Spleen (tissue), 7 donors: ENCODE measurements around the gene PHTF1.

Experiments
- CTCF ChIP-seq, 11 experiments: fragments of 200-600 bp in 7 of 11; fragments of 450-650 bp in 4 of 11; sonication (generic) in 4 of 11; IDR thresholded peaks in 8 of 11; conservative IDR thresholded peaks in 3 of 11; 1 replicate in 7 of 11; 2 replicates in 4 of 11; pipeline versions ENCODE4 v1.4.0 to v1.8.0; 2016 to 2021; ENCODE audit warnings: antibody characterized with exemption in 11 of 11, inconsistent platforms in 4 of 11, mild to moderate bottlenecking in 1 of 11
- POLR2A ChIP-seq, 3 donors: fragments of 450-650 bp; IDR thresholded peaks; one replicate each; pipeline ENCODE4 v1.5.1; 2017; ENCODE audit warnings: antibody characterized with exemption in 3 of 3, mild to moderate bottlenecking in 1 of 3
- donor health status: DM: no; HTN: no; CAD: no; lungs with moderate emphysema.
- donor health status: DM: no; HTN: no; CAD: no.
- donor health status: DM: no; HTN: no; CAD: no.

GRCh38 chr1:113784104-113784779 is 25.0 kb upstream of the PHTF1 start:
- no peak for TF ChIP-seq CTCF (IDR thresholded peaks at IDR 0.05 in 8 of 11, conservative IDR thresholded peaks at IDR 0.05 in 3 of 11)
- no peak for TF ChIP-seq POLR2A (IDR thresholded peaks at IDR 0.05)
